PFSK-1 (cell line): ENCODE measurements around the gene CCDC61.

Source experiments
- FOXP2 ChIP-seq: optimal IDR thresholded peaks from 2 replicates; pipeline ENCODE3; 2011; ENCODE audit warnings: borderline replicate concordance, control low read depth, inconsistent platforms; ENCODE audit not compliant: insufficient read depth; ENCODE audit errors: extremely low read length, extremely low read depth
- POLR2AphosphoS5 ChIP-seq: IDR thresholded peaks from 2 replicates; pipeline ENCODE4 v1.6.1; 2012; ENCODE audit warnings: low read depth, mild to moderate bottlenecking, control low read depth, low read length, moderate library complexity
- SIN3A ChIP-seq: IDR thresholded peaks from 2 replicates; pipeline ENCODE4 v1.6.1; 2012; ENCODE audit warnings: mild to moderate bottlenecking, low read length, moderate library complexity, borderline replicate concordance; ENCODE audit not compliant: insufficient read depth
- TAF1 ChIP-seq: IDR thresholded peaks from 2 replicates; pipeline ENCODE4 v1.6.1; 2012; ENCODE audit warnings: low read length, control low read depth, borderline replicate concordance; ENCODE audit not compliant: insufficient read depth
- TF ChIP-seq, protein P1 (sequence below), 2 experiments: IDR thresholded peaks; 2 replicates each; pipeline versions ENCODE4 v1.6.1 to v1.8.0; 2011 to 2012; ENCODE audit warnings: low read depth in 2 of 2, low read length in 2 of 2, control low read depth in 1 of 2, inconsistent platforms in 1 of 2, mild to moderate bottlenecking in 1 of 2, moderate library complexity in 1 of 2; ENCODE audit not compliant: insufficient read depth in 1 of 2

Gene CCDC61

DNA sequence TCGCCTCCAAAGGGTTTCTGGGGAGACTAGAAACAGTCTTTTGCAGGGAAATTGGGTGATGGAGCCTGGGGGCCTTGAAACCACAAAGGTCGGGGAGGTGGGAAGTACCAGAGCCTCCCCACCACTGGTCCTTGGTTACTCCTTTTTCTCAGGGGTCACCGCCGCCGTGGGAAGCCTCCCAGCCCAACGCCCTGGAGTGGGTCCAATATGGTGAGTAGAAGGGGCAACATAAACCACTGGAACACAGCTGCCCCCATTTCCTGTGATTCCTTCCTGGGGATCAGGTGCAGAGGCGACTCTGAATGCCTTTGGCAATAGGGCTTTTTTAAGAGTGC lies 21.8 kb downstream of the CCDC61 start:
- TF ChIP-seq FOXP2: no peak
- no peak for TF ChIP-seq TAF1
- TF ChIP-seq SIN3A: no peak
- TF ChIP-seq, protein P1, sequence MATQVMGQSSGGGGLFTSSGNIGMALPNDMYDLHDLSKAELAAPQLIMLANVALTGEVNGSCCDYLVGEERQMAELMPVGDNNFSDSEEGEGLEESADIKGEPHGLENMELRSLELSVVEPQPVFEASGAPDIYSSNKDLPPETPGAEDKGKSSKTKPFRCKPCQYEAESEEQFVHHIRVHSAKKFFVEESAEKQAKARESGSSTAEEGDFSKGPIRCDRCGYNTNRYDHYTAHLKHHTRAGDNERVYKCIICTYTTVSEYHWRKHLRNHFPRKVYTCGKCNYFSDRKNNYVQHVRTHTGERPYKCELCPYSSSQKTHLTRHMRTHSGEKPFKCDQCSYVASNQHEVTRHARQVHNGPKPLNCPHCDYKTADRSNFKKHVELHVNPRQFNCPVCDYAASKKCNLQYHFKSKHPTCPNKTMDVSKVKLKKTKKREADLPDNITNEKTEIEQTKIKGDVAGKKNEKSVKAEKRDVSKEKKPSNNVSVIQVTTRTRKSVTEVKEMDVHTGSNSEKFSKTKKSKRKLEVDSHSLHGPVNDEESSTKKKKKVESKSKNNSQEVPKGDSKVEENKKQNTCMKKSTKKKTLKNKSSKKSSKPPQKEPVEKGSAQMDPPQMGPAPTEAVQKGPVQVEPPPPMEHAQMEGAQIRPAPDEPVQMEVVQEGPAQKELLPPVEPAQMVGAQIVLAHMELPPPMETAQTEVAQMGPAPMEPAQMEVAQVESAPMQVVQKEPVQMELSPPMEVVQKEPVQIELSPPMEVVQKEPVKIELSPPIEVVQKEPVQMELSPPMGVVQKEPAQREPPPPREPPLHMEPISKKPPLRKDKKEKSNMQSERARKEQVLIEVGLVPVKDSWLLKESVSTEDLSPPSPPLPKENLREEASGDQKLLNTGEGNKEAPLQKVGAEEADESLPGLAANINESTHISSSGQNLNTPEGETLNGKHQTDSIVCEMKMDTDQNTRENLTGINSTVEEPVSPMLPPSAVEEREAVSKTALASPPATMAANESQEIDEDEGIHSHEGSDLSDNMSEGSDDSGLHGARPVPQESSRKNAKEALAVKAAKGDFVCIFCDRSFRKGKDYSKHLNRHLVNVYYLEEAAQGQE (IDR thresholded peaks at IDR 0.05; ENCODE audit: insufficient read depth in 1 of 2, low read depth in 2 of 2, low read length in 2 of 2): no peak
- no peak for TF ChIP-seq POLR2AphosphoS5

- no peak for TF ChIP-seq TAF1
- TF ChIP-seq POLR2AphosphoS5: no peak
- TF ChIP-seq, protein P1 (IDR thresholded peaks at IDR 0.05; ENCODE audit: insufficient read depth in 1 of 2, low read depth in 2 of 2, low read length in 2 of 2): no peak
- TF ChIP-seq FOXP2: no peak
- no peak for TF ChIP-seq SIN3A
Measured at GRCh38 chr19:46017874-46018675, 22.8 kb downstream of the CCDC61 start.

- TF ChIP-seq SIN3A (no peak), TAF1 (no peak), FOXP2 (no peak), POLR2AphosphoS5 (no peak)
- TF ChIP-seq, protein P1 (IDR thresholded peaks at IDR 0.05; ENCODE audit: insufficient read depth in 1 of 2, low read depth in 2 of 2, low read length in 2 of 2): no peak
Measured at GRCh38 chr19:46018729-46019251, 23.5 kb downstream of the CCDC61 start.

DNA sequence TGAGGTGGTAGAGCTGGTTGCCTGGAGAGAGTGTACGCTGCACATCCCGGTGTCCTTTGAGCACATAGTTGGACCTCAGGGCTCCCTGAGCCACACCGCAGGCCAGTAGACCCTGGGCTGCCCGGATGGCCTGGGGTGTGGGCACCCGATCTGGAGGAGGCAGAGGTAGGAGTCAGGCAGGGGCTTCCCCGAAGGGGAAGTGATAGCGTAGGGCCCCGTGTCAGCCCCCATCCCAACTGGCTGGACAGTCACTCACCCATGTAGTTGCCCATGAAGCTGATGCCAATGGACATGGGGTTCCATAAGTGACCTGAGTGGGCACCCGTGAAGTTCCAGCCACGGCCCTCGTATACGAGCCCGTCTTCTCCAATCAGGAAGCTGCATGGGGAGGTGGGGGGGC lies 24.0 kb downstream of the CCDC61 start:
- TF ChIP-seq, protein P1 (IDR thresholded peaks at IDR 0.05; ENCODE audit: insufficient read depth in 1 of 2, low read depth in 2 of 2, low read length in 2 of 2): no peak

GRCh38 chr19:46020819-46021125 lies 25.5 kb downstream of the CCDC61 start:
- TF ChIP-seq POLR2AphosphoS5: no peak
- TF ChIP-seq FOXP2: no peak
- TF ChIP-seq TAF1: no peak
- TF ChIP-seq, protein P1 (IDR thresholded peaks at IDR 0.05; ENCODE audit: insufficient read depth in 1 of 2, low read depth in 2 of 2, low read length in 2 of 2): no peak
